DMS 273 treated with DMSO at 0.1 percent for 48 hours (cell line): ENCODE measurements around the gene MAF.

Experiments used
- DNase-seq: peaks from one replicate; lab custom pipeline; 2025; lab: John Stamatoyannopoulos, UW

The MAF gene

DNA sequence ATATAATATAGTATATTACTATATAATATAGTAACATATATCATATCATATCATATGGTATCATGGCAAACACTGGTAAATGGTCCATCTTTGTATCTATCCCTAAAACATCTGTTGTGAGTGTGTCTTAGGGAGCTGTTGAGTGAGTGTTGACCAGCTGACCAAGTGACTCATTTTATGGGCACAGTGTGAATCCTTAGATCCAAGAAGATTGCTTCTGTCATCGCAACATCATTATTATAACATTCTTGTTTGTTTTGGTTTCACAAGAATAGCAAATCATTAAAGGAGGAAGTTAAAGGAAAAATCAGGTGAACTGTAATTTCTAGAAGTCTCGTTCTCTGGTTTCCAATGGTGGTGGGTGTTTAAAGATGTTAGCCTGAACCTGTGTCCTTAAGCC lies 11.7 kb upstream of the MAF start:
- DNase-seq = no peak

DNA sequence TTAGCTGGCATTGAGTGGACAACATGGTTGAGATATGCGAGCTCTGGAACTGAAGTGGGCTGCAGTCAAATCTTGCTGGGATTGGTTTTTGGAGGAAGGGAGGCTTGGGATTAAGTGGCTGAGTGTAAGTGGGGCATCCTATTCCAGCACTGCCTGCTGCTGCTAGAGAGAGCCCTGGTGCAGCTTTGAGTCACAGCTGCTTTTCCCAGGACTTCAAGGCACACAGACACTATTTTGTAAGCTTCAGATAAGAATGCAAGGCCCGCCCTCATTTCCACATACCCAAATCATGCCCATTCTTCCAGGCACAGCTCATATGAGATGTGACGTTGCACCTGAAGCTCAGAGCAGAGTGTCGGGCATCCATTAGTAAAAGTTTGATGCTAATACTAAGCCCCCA lies 10.2 kb upstream of the MAF start:
- DNase-seq = no peak

DNA sequence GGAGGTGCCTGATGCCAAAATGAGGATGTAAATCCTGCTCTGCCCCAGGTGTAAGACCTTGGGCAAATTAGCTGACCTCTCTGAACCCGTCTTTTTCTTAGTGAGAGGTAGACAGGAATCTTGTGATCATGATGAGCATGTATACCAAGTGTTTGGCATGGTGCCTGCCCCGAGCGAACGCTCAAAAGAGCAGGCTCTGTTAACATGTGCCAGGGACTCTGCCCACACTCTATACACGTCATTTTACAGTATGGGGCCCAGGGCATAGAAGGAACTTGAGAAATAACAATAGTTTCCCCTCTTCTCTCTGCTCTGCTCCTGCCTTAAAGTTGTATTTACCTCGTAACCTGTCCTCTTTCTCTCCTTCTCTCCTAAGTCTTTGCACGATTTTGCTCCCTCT lies 9.3 kb upstream of the MAF start:
- DNase-seq = no peak

DNA sequence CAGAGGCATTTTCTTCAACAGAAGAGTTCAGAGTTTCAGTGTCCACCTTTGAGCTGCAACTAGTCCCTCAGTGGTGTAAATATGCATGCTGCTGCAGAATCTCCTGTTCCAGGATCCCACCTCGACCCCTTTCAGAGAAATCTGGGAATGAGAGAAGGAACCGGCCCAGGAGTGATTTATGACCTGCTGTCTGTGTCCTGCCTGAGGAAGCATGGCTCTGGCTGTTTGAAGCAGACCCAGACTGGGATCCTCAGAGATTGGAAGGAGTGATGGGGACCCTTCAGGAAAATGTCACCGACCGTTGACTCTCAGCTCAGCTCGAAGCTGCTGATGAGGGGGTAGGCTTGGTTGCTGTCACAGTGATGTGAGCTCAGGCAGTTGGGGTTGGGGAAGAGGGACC lies 8.4 kb upstream of the MAF start:
- no peak for DNase-seq

DNA sequence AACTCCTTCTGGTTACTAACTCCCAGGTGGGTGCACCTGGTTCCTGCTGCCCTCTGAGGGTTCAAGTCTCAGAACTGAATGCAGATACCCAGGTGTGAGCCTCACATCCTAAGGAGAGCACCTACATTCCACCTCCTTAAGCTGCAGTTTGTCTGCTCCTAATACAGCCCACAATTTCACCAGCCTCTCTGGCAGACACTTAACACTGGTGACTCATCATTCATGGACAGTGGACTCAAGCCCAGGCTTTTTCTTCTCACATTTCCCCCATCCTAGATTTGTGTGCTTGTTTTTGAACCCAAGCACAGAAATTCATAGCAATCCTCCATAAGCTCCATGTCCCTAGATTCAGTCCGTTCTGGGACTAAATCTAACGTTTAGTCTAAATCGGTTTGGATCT lies 7.0 kb upstream of the MAF start:
- DNase-seq = no peak

DNA sequence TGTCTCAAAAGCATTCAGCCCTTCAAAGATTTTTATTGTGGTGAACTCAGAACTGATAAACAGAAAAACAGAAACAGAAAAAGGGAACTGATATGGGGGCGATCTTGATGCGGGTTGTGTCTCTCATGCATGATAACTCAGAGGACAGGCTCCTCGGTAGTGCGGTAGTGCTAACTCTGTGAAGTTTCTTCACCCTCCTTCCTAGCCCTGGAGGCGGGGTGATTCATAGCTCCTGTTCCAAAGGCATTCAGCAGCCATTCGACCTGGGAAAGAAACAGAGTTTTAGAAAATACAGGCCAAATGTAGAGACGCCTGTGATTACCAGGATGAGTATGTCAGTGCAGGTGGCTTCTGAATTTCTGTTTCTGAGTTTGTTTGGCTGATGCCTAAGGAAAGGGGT lies 5.5 kb upstream of the MAF start:
- DNase-seq = no peak

DNA sequence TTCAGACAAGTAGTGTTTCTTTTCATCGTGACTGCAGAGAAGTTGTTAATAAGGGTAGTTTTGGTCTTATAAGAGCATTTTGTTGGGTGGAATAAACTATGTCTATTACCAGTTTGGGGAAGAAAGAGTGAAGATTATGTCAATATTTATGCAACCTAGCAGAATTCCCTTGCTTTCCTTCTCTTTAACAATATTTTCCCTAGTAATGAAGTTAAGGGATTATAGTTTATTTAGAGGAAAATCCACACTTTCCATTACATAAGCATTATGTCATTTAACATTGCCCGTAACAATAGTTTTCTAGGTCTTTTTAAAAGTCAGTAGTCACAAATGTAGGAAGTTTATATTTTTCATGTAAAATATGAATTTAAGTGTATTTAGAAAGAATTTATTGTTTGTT lies 2.5 kb upstream of the MAF start:
- no peak for DNase-seq

DNA sequence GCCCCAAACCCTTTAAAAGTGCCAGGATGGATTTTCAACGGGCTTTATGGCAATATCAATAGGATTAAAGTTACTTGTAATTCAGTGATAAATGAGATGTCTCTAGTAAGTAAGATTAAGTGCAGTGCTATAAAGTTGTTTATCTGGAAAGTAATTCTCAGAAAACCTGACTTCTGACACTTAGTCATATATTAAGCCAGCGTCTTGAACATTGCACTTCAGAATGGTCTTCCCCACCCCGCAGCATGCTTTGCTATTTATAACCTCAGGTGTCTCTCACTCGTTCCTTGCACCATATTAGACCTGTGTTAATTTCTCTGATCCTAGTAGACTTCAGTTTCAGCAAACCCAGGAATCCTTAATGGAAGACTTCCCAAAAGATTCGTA lies 2.1 kb upstream of the MAF start:
- DNase-seq = no peak

DNA sequence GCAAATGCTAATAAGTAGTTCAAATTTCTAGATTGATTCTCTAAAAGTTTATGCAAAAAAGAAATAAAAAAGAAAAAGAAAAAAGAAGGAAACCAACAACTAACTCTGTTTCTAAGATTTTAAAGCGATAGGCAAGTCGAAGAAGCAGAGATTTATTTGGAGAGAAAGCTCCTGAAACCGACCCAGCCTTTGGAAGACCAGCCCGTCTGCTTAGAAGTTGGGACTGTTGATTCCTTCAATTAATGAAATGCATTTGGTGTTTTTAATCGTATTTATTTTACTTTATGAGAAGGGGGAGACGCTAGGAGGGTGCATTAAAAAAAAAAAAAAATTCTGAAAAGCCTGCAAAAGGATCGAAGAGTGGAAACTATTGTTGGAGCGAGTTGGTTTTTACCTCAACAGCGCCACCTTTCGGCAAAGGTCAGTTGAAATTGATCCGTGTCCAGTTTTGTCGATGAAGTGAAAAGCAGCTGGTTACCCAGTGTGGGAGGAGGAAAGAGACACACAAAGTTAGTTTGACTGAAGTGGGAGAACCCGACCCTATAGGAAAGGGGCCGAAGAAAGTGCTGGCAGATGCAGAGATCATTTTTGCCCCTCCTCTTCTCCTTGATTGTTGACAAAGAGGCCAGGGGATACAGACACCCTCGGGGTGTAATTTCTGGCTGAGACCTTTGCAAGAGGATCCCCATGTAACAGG lies 1.5 kb upstream of the MAF start:
- DNase-seq = peak; percentile 9

DNA sequence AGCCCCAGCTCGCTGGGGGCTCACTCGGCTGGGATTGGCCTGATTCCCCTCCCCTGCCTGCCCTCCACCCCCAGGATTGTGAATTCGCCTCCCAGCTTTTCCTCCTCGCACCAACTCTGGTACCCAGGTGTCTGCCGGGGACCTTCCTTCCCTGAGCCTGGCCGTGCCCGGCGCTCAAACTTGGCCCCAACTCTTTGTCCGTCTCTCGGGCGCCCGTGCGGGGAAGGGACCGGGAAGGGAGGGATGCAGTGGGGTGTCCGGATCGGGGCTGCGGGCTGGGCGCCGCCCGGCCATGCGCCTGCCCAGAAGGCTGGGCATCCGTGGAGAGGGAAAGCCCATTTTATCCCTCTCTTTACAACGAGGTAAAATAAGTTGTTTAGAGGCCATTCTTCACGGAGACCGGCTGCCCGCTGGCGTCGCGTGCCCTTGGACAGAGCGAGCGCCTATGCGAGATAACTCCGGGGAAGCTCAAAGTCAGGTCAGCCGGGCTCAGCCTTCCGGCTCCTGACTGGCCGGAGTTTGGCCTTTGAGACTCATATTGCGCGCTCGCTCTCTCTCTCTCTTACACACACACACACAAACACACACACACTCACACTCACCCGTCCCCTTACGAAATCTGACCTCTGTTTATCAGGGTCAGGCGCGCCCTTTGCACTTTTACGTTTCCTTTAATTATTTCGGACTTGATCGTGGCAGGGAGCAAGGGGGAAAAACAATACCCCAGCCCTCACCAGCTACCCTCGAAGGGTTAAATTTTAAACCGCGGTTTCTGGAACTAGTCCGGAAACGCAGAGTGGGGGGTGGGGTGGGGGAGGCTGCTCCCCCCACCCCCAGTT lies 774 bp upstream of the MAF start:
- no peak for DNase-seq

DNA sequence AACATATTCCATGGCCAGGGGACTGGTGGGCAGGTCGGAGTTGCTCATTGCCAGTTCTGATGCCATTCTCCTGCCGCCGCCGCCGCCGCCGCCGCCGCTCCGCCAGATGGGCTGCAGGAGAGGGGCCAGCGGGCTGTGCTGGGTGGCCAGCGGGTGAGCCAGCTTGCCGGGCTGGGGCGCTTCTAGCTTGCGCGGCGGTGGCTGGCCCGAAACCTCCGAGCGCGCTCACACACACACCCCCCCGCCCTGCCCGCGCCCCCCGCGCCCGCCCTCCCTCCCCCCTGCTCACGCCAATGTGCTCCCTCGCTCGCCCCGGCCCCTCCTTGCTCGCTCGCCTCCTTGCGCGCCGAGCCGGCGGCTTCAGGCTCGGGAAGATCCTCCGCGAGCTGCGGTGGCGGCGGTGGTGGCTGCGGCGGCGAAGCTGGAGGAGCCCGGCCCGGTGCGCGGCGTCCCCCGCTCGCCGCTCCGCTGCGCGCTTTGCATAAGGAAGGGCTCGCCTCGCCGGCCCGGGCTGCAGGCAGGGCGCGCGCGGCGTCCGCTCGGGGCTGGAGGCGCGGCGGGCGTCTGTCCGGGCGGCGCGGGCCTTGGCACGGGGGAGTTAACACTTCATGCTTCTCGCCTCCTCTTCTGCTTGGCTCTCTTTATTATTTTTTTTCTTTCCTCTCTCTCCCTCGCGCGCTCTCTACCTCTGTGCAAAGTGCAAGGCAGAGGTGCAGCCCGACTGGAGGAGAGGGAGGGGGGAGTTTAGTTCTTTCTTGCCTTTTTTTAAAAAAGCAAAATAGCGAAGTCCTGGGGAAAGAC lies 500 bp downstream of the MAF start:
- DNase-seq = no peak

DNA sequence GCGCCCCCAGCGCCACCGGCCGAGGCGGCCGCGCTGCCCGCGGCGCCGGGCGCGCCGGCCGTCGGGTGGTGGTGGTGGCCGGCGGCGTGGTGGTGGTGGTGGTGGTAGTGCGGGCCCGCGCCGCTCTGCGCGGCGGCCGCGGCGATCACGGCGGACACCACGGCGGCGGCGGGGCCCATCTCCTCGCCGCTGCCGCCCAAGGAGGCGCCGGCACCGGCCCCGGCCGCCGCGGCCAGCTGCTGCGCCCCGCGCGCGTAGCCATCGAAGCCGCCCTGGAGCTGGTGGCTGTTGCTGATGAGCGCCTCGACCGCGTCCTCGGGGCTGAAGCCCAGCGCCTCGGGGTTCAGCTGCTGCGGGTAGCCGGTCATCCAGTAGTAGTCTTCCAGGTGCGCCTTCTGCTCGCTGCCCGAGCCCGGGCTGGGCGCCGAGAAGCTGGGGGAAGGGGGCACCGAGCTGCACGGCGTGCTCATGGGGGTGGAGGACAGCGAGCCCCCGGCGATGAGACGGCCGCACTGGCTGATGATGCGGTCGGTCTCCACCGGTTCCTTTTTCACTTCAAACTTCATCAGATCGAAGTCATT lies 1.2 kb downstream of the MAF start:
- DNase-seq = no peak

DNA sequence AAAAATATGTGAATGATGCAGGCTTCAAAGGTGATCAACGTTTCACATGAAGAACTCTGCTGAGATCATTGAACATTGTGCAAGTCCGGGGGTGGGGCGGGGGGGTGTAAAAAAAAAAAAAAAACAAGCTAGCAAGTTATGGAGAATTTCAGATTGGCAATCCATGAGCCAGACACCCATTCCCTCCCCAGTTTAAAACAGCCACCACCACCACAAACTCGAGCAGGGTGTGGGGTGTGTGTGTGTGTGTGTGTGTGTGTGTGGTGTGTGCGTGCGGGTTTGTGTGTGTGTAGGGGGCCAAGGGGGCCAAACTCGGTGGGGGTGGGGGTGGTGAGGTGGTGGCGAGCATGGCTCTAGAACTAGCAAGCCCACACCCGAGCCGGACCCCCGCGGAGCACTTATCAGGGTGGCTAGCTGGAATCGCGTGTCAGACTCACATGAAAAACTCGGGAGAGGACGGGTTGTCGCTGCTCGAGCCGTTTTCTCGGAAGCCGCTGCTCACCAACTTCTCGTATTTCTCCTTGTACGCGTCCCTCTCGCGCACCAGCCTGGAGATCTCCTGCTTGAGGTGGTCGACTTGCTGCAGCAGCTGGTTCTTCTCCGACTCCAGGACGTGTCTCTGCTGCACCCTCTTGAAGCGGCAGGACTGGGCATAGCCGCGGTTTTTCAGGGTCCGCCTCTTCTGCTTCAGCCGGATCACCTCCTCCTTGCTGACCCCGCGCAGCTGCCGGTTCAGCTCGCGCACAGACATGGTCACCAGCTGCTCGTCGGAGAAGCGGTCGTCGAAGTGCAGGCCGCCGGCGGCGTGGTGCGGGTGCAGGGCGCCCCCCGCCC lies 2.0 kb downstream of the MAF start:
- DNase-seq = no peak

DNA sequence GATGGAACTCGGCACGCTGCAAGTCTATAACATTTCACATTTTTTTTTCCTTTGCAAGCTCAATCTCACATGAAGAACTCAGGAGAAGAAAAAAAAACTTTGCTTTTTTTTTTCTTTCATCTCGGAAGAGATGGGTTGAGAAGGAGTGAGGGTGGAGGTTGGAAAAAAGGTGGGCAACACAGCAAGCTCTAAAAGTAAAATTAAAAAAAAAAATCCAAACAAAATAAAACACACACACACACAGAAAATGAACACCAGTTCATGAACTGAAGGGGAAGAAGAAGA lies 2.5 kb downstream of the MAF start:
- no peak for DNase-seq

DNA sequence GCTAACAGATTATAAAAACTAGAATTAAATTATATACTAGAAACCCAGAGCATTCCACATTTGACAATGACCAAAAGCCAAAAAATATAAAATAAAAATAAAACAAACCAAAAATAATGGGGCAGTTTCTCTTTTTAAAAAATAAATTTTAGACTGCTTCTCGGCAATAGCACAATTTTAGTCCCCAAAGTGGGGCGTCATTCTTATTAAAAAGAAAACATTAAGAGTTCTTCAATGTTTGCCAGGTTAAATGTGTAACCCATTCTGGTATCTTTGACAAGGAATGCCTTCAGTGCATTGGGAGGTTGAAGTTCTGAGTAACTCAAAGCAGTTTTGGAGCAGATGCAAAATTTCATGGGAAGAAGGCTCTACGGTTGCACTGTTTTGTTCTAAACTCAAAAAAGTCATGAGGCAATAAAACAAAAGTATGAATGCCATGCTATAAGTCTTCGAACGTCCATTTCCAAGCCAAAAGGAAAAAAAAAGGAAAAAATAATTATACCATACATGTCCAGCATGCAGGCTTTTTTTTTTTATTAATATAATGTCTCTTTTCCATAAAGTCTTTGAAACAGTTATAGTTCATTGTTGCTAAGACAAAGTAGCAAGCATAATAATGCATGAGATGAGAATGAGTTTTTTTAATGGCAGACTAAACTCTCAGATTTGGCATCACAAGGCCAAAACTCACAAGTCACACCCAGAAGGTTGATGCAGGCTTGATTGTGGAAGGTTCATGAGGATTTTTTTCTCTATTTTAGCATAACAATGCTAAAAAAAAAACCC lies 3.1 kb downstream of the MAF start:
- DNase-seq = no peak

DNA sequence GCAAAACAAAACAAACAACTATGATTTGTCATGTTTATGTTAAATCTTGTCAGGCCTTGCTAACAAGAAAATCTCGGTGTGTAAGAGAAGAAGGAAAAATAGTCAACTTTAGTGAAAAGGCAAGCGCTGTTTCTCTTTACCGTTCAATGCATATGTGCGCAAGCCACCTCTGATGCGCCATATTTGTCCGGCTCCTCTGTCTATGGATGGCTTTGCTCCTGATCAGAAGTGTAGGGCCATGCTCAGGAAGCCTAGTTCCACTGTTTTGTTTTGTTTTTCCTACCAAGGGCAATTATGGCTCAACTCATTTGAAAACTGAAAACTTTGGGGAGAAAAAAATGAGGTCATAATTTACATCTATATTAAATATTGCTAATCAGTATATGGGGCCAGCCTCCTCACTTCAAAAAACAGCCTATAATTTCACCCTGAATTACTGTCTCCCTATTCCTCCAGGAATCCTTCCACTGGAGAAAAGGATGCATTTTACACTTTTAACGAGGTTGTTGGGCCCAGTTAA lies 4.5 kb downstream of the MAF start:
- DNase-seq = no peak

DNA sequence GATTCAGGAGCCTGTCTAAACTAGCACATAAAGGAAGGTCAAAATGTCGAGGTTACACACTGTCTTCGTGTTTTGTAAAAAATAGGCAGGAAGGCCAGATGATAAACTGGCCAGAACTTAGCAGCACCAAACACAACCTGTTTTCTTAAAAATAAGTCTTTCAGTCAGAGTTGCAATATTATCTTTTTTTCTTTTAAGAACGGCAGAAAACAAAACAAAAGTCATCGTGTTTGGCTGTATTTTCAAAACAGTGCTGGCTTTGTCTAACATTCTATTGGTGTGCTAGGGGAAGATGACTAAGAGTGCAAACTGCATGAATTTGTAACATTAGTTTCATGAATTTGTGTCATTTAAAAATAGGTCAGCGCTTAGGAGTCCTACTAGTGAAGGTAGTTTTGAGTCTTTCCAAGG lies 5.3 kb downstream of the MAF start:
- no peak for DNase-seq

DNA sequence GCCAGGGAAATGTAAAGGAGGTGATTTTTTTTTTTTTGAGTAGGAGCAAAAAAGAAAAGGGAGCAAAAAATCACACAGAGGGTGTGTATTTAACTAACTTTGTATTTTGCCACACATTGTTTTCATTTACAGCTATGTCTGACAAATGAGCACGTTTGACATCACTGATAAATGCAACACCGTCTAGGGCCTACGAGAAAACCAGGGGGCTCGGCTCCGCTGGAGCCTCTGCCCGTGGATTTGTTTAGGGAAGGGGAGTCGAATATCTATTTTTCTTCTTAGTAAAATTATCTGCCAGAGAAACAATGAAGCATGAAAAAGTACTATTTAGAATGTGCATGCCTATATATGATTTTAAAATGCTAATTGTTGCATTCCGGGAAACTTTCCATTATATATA lies 6.8 kb downstream of the MAF start:
- no peak for DNase-seq

DNA sequence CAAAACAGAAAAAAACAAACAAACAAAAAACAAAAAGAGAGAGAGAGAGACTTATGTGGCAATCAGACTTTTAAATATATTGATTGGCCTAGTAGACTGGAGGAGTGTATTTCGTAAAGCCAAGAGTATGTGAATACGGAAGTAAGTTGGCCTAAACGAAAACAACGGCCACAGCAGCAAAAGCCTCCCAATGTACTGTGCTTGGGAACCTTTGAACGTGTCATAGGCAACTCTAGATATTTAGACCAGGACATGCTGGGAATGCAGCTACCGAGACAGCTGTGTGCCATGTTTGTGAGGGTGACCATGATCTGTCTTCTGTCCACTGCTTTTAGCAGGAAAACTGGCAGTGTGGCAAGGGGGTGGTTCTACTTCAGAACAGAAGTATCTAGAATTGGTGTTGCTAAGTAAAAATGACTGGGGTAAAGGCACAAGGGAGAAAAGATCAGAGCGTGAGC lies 7.4 kb downstream of the MAF start:
- no peak for DNase-seq

DNA sequence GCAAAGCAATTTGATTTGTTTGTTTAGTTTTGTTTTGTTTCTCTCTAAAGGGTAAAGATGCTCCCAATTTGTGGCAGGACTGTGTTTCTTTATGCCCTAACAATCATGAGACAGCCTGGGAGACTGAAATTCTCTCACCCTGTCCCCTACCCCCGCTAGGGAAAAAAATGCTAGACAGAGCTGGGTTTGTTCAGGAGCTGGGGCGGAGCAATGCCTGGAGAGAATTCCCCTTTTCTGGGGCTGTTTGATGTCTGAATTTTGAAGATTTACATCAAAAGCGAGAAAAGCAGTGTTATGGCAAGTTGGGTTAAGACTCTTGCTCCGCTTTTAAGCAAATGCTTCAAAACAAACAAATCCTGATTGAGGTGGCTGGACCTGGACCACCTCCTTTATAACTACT lies 8.4 kb downstream of the MAF start:
- no peak for DNase-seq

DNA sequence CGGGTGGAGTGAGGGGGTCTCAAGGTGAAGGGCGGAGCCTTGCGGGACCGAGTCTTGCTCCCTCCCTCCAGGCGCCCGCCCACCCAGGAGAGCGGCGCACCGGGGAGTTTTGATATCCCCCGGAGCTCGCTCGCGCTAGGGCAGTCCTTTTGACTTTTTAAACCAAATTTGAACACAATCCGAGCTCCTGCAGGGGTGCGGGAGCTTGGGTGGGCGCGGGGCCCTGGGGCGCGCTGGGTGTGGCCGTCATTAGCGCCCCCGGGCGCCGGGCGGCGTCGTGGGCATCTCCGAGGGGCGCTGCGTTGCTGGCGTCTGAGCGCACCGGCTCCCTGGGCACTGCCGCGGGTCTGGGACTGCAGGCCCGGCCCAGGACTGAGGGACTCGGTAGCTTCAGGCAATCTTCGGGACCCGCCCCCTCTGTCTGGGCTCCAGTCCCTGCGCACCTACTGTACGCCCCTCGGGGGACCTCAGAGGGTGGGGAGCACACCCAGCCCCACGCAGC lies 10.9 kb downstream of the MAF start:
- no peak for DNase-seq
